ENCODE measurements around the gene BBLN. TPM values are rescaled to one million over a fixed set of nuclear protein-coding genes. Genes with fewer than 3 reads are reported as not detected.
"Not testable (repeated sequence)": the region's sequence is repeated elsewhere in the genome, so short reads cannot be mapped to it uniquely, and the experiment has no call there.

BBLN gene, protein sequence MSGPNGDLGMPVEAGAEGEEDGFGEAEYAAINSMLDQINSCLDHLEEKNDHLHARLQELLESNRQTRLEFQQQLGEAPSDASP
- total RNA-seq, result 10 to 100 TPM; 64.4 to 68.5 TPM

- peak within 1 kb of the TSS; percentile 74 for H3K4me3 Mint-ChIP-seq
- DNase-seq, result peak; percentile 98
- peak within 1 kb of the TSS; percentile 90 for H3K27ac Mint-ChIP-seq
- POLR2A ChIA-PET, result interaction anchor here (0.6 to 1.5 kb wide), 4 partner anchors 31 to 382 kb away, joined by 3 to 6 read pairs (median 5); partner anchors contain the start of genes PTGES2 and SH2D3C
- intact Hi-C loops (cut with DNase I, micrococcal nuclease), result loop anchor here (1.0 to 2.0 kb wide), 24 partner anchors 31 to 950 kb away; partner anchors contain the start of genes CIZ1 (in 1 of the 2), COQ4 (in 1 of the 2), CRAT (in 1 of the 2) and DNM1 (in 1 of the 2)
- CTCF ChIA-PET, result interaction anchor here (0.7 to 1.9 kb wide), 5 partner anchors 9 to 886 kb away, joined by 3 to 8 read pairs (median 4); no protein-coding TSS in a partner anchor
- no peaks in the 10 kb centered on the region for H3K9me3 Mint-ChIP-seq (ENCODE audit: low read depth)
- H3K4me1 Mint-ChIP-seq, result peaks cover 19% of the 10 kb centered on the region
- peaks cover 13% of the 10 kb centered on the region for H3K36me3 Mint-ChIP-seq (ENCODE audit: low read depth)
- no peaks in the 10 kb centered on the region for H3K27me3 Mint-ChIP-seq
- peak; percentile 91 for ATAC-seq
These were observed at the start of gene BBLN for GRCh38 chr9:128159784-128160602. BBLN (plus strand) TSS chr9:128160265; CDS start chr9:128160408, 143 bp downstream.

GRCh38 chr9:128111726-128112125 lies 48.3 kb upstream of the BBLN start:
- ATAC-seq; H3K9me3 Mint-ChIP-seq (ENCODE audit: low read depth); H3K27me3 Mint-ChIP-seq; DNase-seq; intact Hi-C loops (cut with DNase I, micrococcal nuclease); H3K27ac Mint-ChIP-seq; POLR2A ChIA-PET; CTCF ChIA-PET; H3K4me3 Mint-ChIP-seq; H3K4me1 Mint-ChIP-seq: not testable (repeated sequence)
- peaks cover 25% of the 10 kb centered on the region for H3K36me3 Mint-ChIP-seq (ENCODE audit: low read depth)

- H3K27ac Mint-ChIP-seq, result no peak overlapping the region
- no peak for ATAC-seq
- no peak overlapping the region for H3K4me3 Mint-ChIP-seq
- intact Hi-C loops (cut with DNase I, micrococcal nuclease), result no loop called here
- peaks cover 17% of the 10 kb centered on the region for H3K36me3 Mint-ChIP-seq (ENCODE audit: low read depth)
- DNase-seq, result no peak
- ChIA-PET CTCF (interaction anchor here (0.8 to 1.1 kb wide), 4 partner anchors 13 to 170 kb away, joined by 3 to 5 read pairs (median 4); no protein-coding TSS in a partner anchor), POLR2A (interaction anchor here (0.6 kb wide), 1 partner anchor 22 kb away, joined by 3 read pairs; no protein-coding TSS in a partner anchor)
- H3K4me1 Mint-ChIP-seq, result peaks cover 5% of the 10 kb centered on the region
- H3K27me3 Mint-ChIP-seq, result no peaks in the 10 kb centered on the region
- no peaks in the 10 kb centered on the region for H3K9me3 Mint-ChIP-seq (ENCODE audit: low read depth)
These were observed 46.3 kb upstream of the BBLN start for GRCh38 chr9:128113526-128114325.

DNA sequence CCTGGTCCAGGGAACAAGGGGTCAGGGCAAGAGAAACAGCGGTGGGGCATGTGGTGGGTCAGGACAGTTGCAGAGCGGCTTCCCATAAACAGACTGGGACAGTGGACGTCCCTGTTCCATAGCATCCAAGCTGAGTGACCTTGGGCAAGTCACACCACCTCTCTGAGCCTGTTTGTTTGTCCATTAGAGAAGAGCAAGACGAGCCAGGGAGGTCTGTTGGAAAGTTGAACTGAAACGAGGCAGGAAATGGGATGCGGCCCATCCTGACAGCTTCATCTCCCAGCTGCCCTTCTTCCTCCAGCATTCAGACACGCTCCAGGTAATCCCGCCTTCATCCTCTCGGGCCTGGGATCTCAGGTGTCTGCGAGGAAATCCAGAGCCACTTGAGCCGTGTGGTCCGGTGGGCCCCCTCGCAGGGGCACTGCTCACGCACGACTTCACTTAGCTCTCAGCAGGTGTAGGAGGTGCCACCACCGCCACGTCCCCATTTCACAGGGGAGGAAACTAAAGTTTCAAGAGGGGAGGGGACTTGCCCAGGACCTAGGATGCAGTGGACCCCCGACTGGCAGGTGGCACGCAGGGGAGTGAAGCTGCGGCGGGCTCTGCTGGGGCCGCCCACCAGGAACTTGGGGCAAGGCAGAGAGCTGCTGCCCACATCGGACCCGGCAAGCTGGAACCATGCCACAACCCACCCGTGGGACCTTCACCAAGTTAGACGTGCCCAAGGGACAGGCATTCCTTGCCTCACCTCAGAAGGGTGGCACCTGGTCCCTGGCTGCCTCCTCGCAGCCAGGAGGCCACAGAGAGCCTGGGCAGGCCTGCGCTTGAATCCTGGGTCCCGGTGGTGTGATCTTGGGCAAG lies 45.5 kb upstream of the BBLN start:
- peaks cover 16% of the 10 kb centered on the region for H3K36me3 Mint-ChIP-seq (ENCODE audit: low read depth)
- no peaks in the 10 kb centered on the region for H3K27me3 Mint-ChIP-seq
- ATAC-seq (no peak), DNase-seq (no peak)
- H3K4me1 Mint-ChIP-seq, result peaks cover 5% of the 10 kb centered on the region
- no peaks in the 10 kb centered on the region for H3K9me3 Mint-ChIP-seq (ENCODE audit: low read depth)
- H3K4me3 Mint-ChIP-seq, result no peak overlapping the region
- POLR2A ChIA-PET, result interaction anchor here (0.6 kb wide), 1 partner anchor 23 kb away, joined by 3 read pairs; no protein-coding TSS in a partner anchor
- no peak overlapping the region for H3K27ac Mint-ChIP-seq
- intact Hi-C loops (cut with DNase I, micrococcal nuclease), result loop anchor here in 1 of 2 experiments (5.0 kb wide), 1 partner anchor 77 kb away; no protein-coding TSS in a partner anchor
- CTCF ChIA-PET, result interaction anchor here (0.6 to 1.1 kb wide), 5 partner anchors 14 to 749 kb away, joined by 3 to 5 read pairs (median 4); no protein-coding TSS in a partner anchor

DNA sequence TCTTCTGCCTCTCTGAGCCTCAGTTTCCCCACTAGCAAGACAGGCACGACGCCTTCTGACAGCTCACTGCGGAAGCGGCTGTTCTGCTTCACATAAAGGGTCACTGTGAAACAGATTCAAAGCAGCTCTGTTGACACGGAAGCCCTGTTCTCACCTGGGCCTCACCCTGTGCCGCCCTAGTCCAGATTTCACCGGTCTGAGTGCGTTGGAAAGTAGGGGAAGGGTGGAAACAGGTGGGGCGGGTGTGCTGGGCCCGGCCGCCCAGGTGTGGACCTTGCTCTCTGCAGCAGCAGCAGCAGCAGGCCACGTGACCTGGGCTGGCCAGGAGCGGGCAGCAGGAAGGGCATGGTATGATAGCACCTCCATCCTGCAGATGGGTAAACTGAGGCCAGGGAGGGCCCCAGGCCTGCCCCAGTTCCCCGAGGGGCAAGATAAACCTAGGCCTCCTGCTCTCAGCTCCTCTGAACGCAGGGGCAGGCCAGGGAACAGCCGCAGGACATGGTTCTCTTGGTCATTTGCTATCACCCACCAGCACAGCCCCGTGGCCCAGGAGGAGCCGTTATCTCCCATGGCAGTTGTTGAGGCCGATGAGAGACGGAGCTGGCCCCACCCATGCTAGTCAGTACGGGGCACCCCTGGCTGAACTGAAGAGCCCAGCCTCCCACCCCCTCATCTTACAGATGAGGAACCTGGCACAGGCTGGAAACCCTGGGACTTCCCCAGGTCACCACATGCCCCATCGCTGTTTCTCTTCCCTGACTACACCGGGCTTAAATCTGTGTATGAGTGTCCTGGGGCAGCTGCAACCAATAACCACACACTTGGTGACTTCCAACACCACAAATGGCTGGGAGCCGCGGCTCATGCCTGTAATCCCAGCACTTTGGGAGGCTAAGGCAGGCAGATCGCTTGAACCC lies 44.6 kb upstream of the BBLN start:
- peak; percentile 30 for ATAC-seq
- CTCF ChIA-PET, result interaction anchor here (0.6 to 1.7 kb wide), 6 partner anchors 18 to 1432 kb away, joined by 3 to 4 read pairs (median 3); no protein-coding TSS in a partner anchor
- no peak overlapping the region for H3K27ac Mint-ChIP-seq

GRCh38 chr9:128116104-128117083 lies 43.7 kb upstream of the BBLN start:
- ATAC-seq (no peak), DNase-seq (no peak)
- peaks cover 5% of the 10 kb centered on the region for H3K4me1 Mint-ChIP-seq
- ChIA-PET POLR2A (interaction anchor here (0.6 kb wide), 1 partner anchor 133 kb away, joined by 3 read pairs; no protein-coding TSS in a partner anchor), CTCF (interaction anchor here (0.6 to 2.0 kb wide), 11 partner anchors 9 to 1431 kb away, joined by 3 to 18 read pairs (median 4); no protein-coding TSS in a partner anchor)
- no peaks in the 10 kb centered on the region for H3K27me3 Mint-ChIP-seq
- peaks cover 8% of the 10 kb centered on the region for H3K36me3 Mint-ChIP-seq (ENCODE audit: low read depth)
- H3K27ac Mint-ChIP-seq, result no peak overlapping the region
- no peak overlapping the region for H3K4me3 Mint-ChIP-seq
- H3K9me3 Mint-ChIP-seq (ENCODE audit: low read depth), result no peaks in the 10 kb centered on the region
- intact Hi-C loops (cut with DNase I, micrococcal nuclease), result loop anchor here (1.0 to 5.0 kb wide), 5 partner anchors 11 to 173 kb away; partner anchors contain the start of gene PTGES2 (in 2 of the 2)

More for the DNA sequence above, 44.6 kb upstream of the BBLN start:
- intact Hi-C loops (cut with DNase I, micrococcal nuclease), result loop anchor here (2.0 to 5.0 kb wide), 2 partner anchors 78 to 81 kb away; no protein-coding TSS in a partner anchor
- H3K4me3 Mint-ChIP-seq, result no peak overlapping the region
- peaks cover 14% of the 10 kb centered on the region for H3K36me3 Mint-ChIP-seq (ENCODE audit: low read depth)
- peaks cover 5% of the 10 kb centered on the region for H3K4me1 Mint-ChIP-seq
- no peaks in the 10 kb centered on the region for H3K27me3 Mint-ChIP-seq
- DNase-seq, result no peak
- POLR2A ChIA-PET, result no interaction called here
- no peaks in the 10 kb centered on the region for H3K9me3 Mint-ChIP-seq (ENCODE audit: low read depth)

GRCh38 chr9:128117613-128118471 lies 42.2 kb upstream of the BBLN start:
- DNase-seq (peak; percentile 99), ATAC-seq (peak; percentile 94)
- Mint-ChIP-seq H3K4me3 (no peak overlapping the region), H3K4me1 (peaks cover 5% of the 10 kb centered on the region), H3K27ac (no peak overlapping the region), H3K36me3 (ENCODE audit: low read depth) (peaks cover 8% of the 10 kb centered on the region), H3K27me3 (no peaks in the 10 kb centered on the region), H3K9me3 (ENCODE audit: low read depth) (no peaks in the 10 kb centered on the region)
- POLR2A ChIA-PET, result no interaction called here
- intact Hi-C loops (cut with DNase I, micrococcal nuclease), result loop anchor here (1.0 to 5.0 kb wide), 5 partner anchors 9 to 175 kb away; partner anchors contain the start of gene PTGES2 (in 2 of the 2)
- CTCF ChIA-PET, result interaction anchor here (0.5 to 2.0 kb wide), 42 partner anchors 8 to 1113 kb away, joined by 3 to 18 read pairs (median 4); partner anchors contain the start of genes NAIF1 and PTGES2

DNA sequence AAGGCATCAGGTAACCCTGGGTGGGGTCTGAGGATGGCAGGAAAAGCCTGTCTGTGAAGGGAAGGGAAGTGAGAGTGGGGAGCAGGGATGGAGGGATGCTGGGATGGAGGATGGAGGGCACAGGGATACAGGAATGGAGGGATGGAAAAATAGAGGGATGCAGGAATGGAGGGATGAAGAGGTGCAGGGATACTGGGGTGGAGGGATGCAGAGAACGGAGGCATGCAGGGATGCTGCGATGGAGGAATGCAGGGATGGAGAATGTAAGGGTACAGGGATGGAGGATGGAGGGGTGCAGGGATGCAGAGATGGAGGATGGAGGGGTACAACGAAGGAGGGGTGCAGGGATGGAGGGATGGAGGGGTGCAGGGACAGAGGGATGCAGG lies 41.6 kb upstream of the BBLN start:
- peaks cover 8% of the 10 kb centered on the region for H3K36me3 Mint-ChIP-seq (ENCODE audit: low read depth)
- POLR2A ChIA-PET, result no interaction called here

More for the DNA sequence above, 41.6 kb upstream of the BBLN start:
- Mint-ChIP-seq H3K27me3 (no peaks in the 10 kb centered on the region), H3K9me3 (ENCODE audit: low read depth) (no peaks in the 10 kb centered on the region), H3K4me3 (no peak overlapping the region), H3K27ac (no peak overlapping the region), H3K4me1 (peaks cover 5% of the 10 kb centered on the region)
- CTCF ChIA-PET, result interaction anchor here (0.6 to 2.0 kb wide), 20 partner anchors 11 to 177 kb away, joined by 3 to 18 read pairs (median 4); partner anchors contain the start of gene NAIF1
- intact Hi-C loops (cut with DNase I, micrococcal nuclease), result loop anchor here in 1 of 2 experiments (5.0 kb wide), 1 partner anchor 81 kb away; no protein-coding TSS in a partner anchor
- no peak for ATAC-seq
- DNase-seq, result no peak

All from activated CD4-positive, alpha-beta T cell treated with anti-CD3 and anti-CD28 coated beads for 36 hours (primary cell).